HEK293 (cell line): ENCODE data around the gene PHLDB3.
A peak's percentile ranks its signal among the peaks of the same experiment; 100 is the strongest.

Source experiments
- CTCF ChIA-PET: fragments of 350-600 bp; formaldehyde crosslinking; extraction: SDS; loops from one replicate; lab custom pipeline; 2021; ENCODE audit warnings: antibody characterized with exemption; lab: Yijun Ruan, JAX
- POLR2A ChIA-PET: fragments of 300-600 bp; formaldehyde crosslinking; extraction: SDS; loops from one replicate; lab custom pipeline; 2020; ENCODE audit warnings: antibody characterized with exemption, inconsistent platforms; lab: Yijun Ruan, JAX
- H3K27ac ChIP-seq: fragments of 200-500 bp; sonication (Bioruptor generic); 2 replicates; pipeline ENCODE4 v1.5.1; 2014; ENCODE audit warnings: low read depth, low read length, control low read depth, inconsistent platforms; ENCODE audit errors: extremely low read depth
- H3K36me3 ChIP-seq, 2 experiments: fragments of 200-500 bp in 1 of 2; sonication (Bioruptor generic) in 1 of 2; 1 replicate in 1 of 2; 2 replicates in 1 of 2; pipeline ENCODE4 v1.5.1; 2014 to 2017; ENCODE audit warnings: inconsistent platforms in 2 of 2, low read length in 2 of 2; ENCODE audit not compliant: control insufficient read depth in 2 of 2, insufficient read depth in 1 of 2
- H3K4me1 ChIP-seq: fragments of 200-500 bp; sonication (Bioruptor generic); 2 replicates; pipeline ENCODE4 v1.5.1; 2014; ENCODE audit warnings: mild to moderate bottlenecking, low read length, inconsistent platforms; ENCODE audit not compliant: control insufficient read depth, insufficient read depth
- H3K4me3 ChIP-seq: 2 replicates; pipeline ENCODE4 v1.5.1; 2011; ENCODE audit warnings: low read depth, mild to moderate bottlenecking, control low read depth, low read length, moderate library complexity
- H3K9me3 ChIP-seq: fragments of 200-500 bp; sonication (Bioruptor generic); 2 replicates; pipeline ENCODE4 v1.5.1; 2014; ENCODE audit warnings: low read depth, low read length, inconsistent platforms; ENCODE audit not compliant: control insufficient read depth, insufficient read depth
- ATF2 ChIP-seq: fragments of 450-650 bp; formaldehyde crosslinking; IDR thresholded peaks from 2 replicates; pipeline ENCODE4 v1.5.1; 2016; ENCODE audit warnings: missing biosample characterization, missing genetic modification characterization, low read depth
- BCL11A ChIP-seq: fragments of 450-650 bp; formaldehyde crosslinking; IDR thresholded peaks from 2 replicates; pipeline ENCODE4 v1.5.1; 2016; ENCODE audit warnings: low read depth, missing biosample characterization, missing genetic modification characterization
- IKZF3 ChIP-seq: fragments of 450-650 bp; IDR thresholded peaks from 2 replicates; pipeline ENCODE4 v1.5.0; 2018; ENCODE audit warnings: missing biosample characterization, mild to moderate bottlenecking, missing genetic modification characterization, moderate library complexity
- KLF7 ChIP-seq: fragments of 450-650 bp; formaldehyde crosslinking; IDR thresholded peaks from 2 replicates; pipeline ENCODE4 v1.5.1; 2016; ENCODE audit warnings: missing biosample characterization, missing genetic modification characterization, borderline replicate concordance
- PBX3 ChIP-seq: sonication (generic); formaldehyde crosslinking; IDR thresholded peaks from 2 replicates; pipeline ENCODE4 v1.8.1; 2022; ENCODE audit warnings: mild to moderate bottlenecking, moderate library complexity, missing genetic modification reagents
- SP7 ChIP-seq: fragments of 450-650 bp; formaldehyde crosslinking; IDR thresholded peaks from 2 replicates; pipeline ENCODE4 v1.5.1; 2016; ENCODE audit warnings: missing biosample characterization, missing genetic modification characterization
- ZBTB21 ChIP-seq: fragments of 450-650 bp; formaldehyde crosslinking; IDR thresholded peaks from 2 replicates; pipeline ENCODE4 v1.5.1; 2017; ENCODE audit warnings: missing biosample characterization, missing genetic modification characterization
- ZBTB48 ChIP-seq: fragments of 450-650 bp; formaldehyde crosslinking; IDR thresholded peaks from 2 replicates; pipeline ENCODE4 v1.5.1; 2016; ENCODE audit warnings: missing biosample characterization, missing genetic modification characterization
- ZBTB6 ChIP-seq: fragments of 450-650 bp; formaldehyde crosslinking; IDR thresholded peaks from 2 replicates; pipeline ENCODE4 v1.5.1; 2017; ENCODE audit warnings: missing biosample characterization, missing genetic modification characterization
- ZBTB8A ChIP-seq: fragments of 450-650 bp; formaldehyde crosslinking; IDR thresholded peaks from 2 replicates; pipeline ENCODE4 v1.5.1; 2016; ENCODE audit warnings: missing biosample characterization, missing genetic modification characterization
- ZFP3 ChIP-seq: fragments of 450-650 bp; formaldehyde crosslinking; IDR thresholded peaks from 2 replicates; pipeline ENCODE4 v1.5.1; 2016; ENCODE audit warnings: low read depth, missing biosample characterization, missing genetic modification characterization
- ZFP69B ChIP-seq: fragments of 450-650 bp; formaldehyde crosslinking; IDR thresholded peaks from 2 replicates; pipeline ENCODE4 v1.5.1; 2016; ENCODE audit warnings: missing biosample characterization, missing genetic modification characterization
- ZNF121 ChIP-seq: fragments of 450-650 bp; formaldehyde crosslinking; IDR thresholded peaks from 2 replicates; pipeline ENCODE4 v1.5.1; 2016; ENCODE audit warnings: missing biosample characterization, missing genetic modification characterization
- ZNF132 ChIP-seq: fragments of 450-650 bp; formaldehyde crosslinking; IDR thresholded peaks from 2 replicates; pipeline ENCODE4 v1.5.1; 2017; ENCODE audit warnings: missing biosample characterization, missing genetic modification characterization, borderline replicate concordance
- ZNF140 ChIP-seq: fragments of 450-650 bp; formaldehyde crosslinking; IDR thresholded peaks from 2 replicates; pipeline ENCODE4 v1.5.1; 2016; ENCODE audit warnings: missing biosample characterization, missing genetic modification characterization
- ZNF221 ChIP-seq: fragments of 450-650 bp; formaldehyde crosslinking; IDR thresholded peaks from 2 replicates; pipeline ENCODE4 v1.5.1; 2017; ENCODE audit warnings: missing biosample characterization, missing genetic modification characterization, borderline replicate concordance
- ZNF350 ChIP-seq: fragments of 450-650 bp; formaldehyde crosslinking; IDR thresholded peaks from 2 replicates; pipeline ENCODE4 v1.5.0; 2017; ENCODE audit warnings: missing biosample characterization, mild to moderate bottlenecking, missing genetic modification characterization
- ZNF580 ChIP-seq: fragments of 450-650 bp; formaldehyde crosslinking; IDR thresholded peaks from 2 replicates; pipeline ENCODE4 v1.5.1; 2016; ENCODE audit warnings: missing biosample characterization, missing genetic modification characterization
- ZNF600 ChIP-seq: fragments of 450-650 bp; formaldehyde crosslinking; IDR thresholded peaks from 2 replicates; pipeline ENCODE4 v1.5.1; 2016; ENCODE audit warnings: missing biosample characterization, missing genetic modification characterization
- ZNF692 ChIP-seq: fragments of 450-650 bp; formaldehyde crosslinking; IDR thresholded peaks from 2 replicates; pipeline ENCODE4 v1.5.1; 2016; ENCODE audit warnings: missing biosample characterization, missing genetic modification characterization
- ZSCAN30 ChIP-seq: fragments of 450-650 bp; IDR thresholded peaks from 2 replicates; pipeline ENCODE4 v1.5.1; 2018; ENCODE audit warnings: missing biosample characterization, mild to moderate bottlenecking, missing genetic modification characterization, moderate library complexity

Gene PHLDB3

GRCh38 chr19:43534816-43535761, 30.5 kb upstream of the PHLDB3 start (continued):
- TF ChIP-seq ATF2 (tag by site-specific recombination) (no peak), ZBTB21 (tag by site-specific recombination) (no peak), ZNF221 (tag by site-specific recombination) (no peak), SP7 (tag by site-specific recombination) (no peak)

GRCh38 chr19:43534305-43534815, 29.8 kb upstream of the PHLDB3 start:
- Histone ChIP-seq H3K27ac (no peak overlapping the region), H3K4me1 (peaks cover 21% of the 10 kb centered on the region), H3K36me3 (peaks cover 35 to 36% of the 10 kb centered on the region in 2 experiments), H3K4me3 (no peak overlapping the region), H3K9me3 (no peaks in the 10 kb centered on the region)
- POLR2A ChIA-PET, result interaction anchor here (0.5 to 2.2 kb wide), 9 partner anchors 10 to 673 kb away, joined by 3 to 25 read pairs (median 6); partner anchors contain the start of genes IRGQ, PHLDB3 and ZNF576
- TF ChIP-seq IKZF3 (tag by site-specific recombination) (peak; percentile 58), ZBTB6 (peak; percentile 56; the same call in 1 of the 2 replicates), ZNF692 (0 out of 2 replicates have a peak, but pooled peaks have one; percentile 6), ZNF600 (tag by site-specific recombination) (peak; percentile 98), ZNF580 (tag by site-specific recombination) (no peak), BCL11A (tag by site-specific recombination) (0 out of 2 replicates have a peak, but pooled peaks have one; percentile 26), ZBTB48 (tag by site-specific recombination) (0 out of 2 replicates have a peak, but pooled peaks have one; percentile 48), ZFP69B (tag by site-specific recombination) (0 out of 2 replicates have a peak, but pooled peaks have one; percentile 5), ZNF140 (tag by site-specific recombination) (no peak)
- CTCF ChIA-PET, result interaction anchor here (0.5 to 13.6 kb wide), 9 partner anchors 12 to 108 kb away, joined by 3 to 138 read pairs (median 20); partner anchors contain the start of genes IRGQ and ZNF576

- Histone ChIP-seq H3K4me1 (peaks cover 21% of the 10 kb centered on the region), H3K27ac (peak overlapping the region; percentile 73), H3K9me3 (no peaks in the 10 kb centered on the region), H3K36me3 (peaks cover 29 to 30% of the 10 kb centered on the region in 2 experiments), H3K4me3 (peak overlapping the region; percentile 4)
- CTCF ChIA-PET, result interaction anchor here (0.5 to 13.6 kb wide), 9 partner anchors 11 to 118 kb away, joined by 3 to 138 read pairs (median 7); partner anchors contain the start of gene LYPD3
- POLR2A ChIA-PET, result interaction anchor here (0.5 to 2.2 kb wide), 14 partner anchors 9 to 673 kb away, joined by 3 to 25 read pairs (median 6); partner anchors contain the start of genes IRGQ, PHLDB3 and ZNF576
- TF ChIP-seq KLF7 (tag by site-specific recombination) (no peak), ZFP3 (tag by site-specific recombination) (no peak), ZSCAN30 (tag by site-specific recombination) (no peak), ZNF132 (tag by site-specific recombination) (no peak), ZNF600 (tag by site-specific recombination) (no peak), ZBTB8A (tag by site-specific recombination) (peak; percentile 40; the same call in 1 of the 2 replicates), PBX3 (CRISPR knock-in tag) (0 out of 2 replicates have a peak, but pooled peaks have one; percentile 21), ZNF350 (tag by site-specific recombination) (no peak), ZNF121 (no peak)
These were observed 29.2 kb upstream of the PHLDB3 start for GRCh38 chr19:43533546-43534304.
